Measurements from ENCODE around the gene TMEM256. TPM values are rescaled to one million over a fixed set of nuclear protein-coding genes. Genes with fewer than 3 reads are reported as not detected.

TMEM256 gene
- total RNA-seq, 1 experiment from 2014 or later, result 57.6 TPM

- Histone ChIP-seq H3K27ac (ENCODE audit: low read depth, low read length, poor library complexity, severe bottlenecking) (no peak overlapping the region), H3K36me3 (ENCODE audit: insufficient read depth, low read length, poor library complexity, severe bottlenecking) (peaks cover 3% of the 10 kb centered on the region), H3K27me3 (replicated peaks; ENCODE audit: insufficient read depth, low read depth, low read length, poor library complexity) (no peaks in the 10 kb centered on the region), H3K4me1 (ENCODE audit: insufficient read depth, low read length, poor library complexity, severe bottlenecking) (no peaks in the 10 kb centered on the region), H3K4me3 (ENCODE audit: low read depth, low read length, poor library complexity, severe bottlenecking) (no peak overlapping the region), H3K9me3 (ENCODE audit: low read depth, low read length, poor library complexity, severe bottlenecking) (no peaks in the 10 kb centered on the region)
- DNase-seq (ENCODE audit: low spot score), result no peak
- ChIA-PET POLR2A (ENCODE audit: low non-redundant PET) (no interaction called here), CTCF (no interaction called here)
- BruUV-seq (replicated peaks), result no TSS peak
- intact Hi-C loops (cut with micrococcal nuclease; ENCODE audit: unreplicated experiment), result no loop called here
- TF ChIP-seq CTCF (conservative IDR thresholded peaks at IDR 0.05; ENCODE audit: low read depth, low read length) (no peak), EZH2 (IDR thresholded peaks at IDR 0.05; ENCODE audit: borderline replicate concordance, low read depth, low read length, poor library complexity, severe bottlenecking) (no peak)
These were observed 14.7 kb upstream of the TMEM256 start for GRCh38 chr17:7418472-7419152.

GRCh38 chr17:7417056-7417655, 13.3 kb upstream of the TMEM256 start:
- ChIA-PET CTCF (interaction anchor here (0.6 kb wide), 1 partner anchor 252 kb away, joined by 3 read pairs; no protein-coding TSS in a partner anchor), POLR2A (ENCODE audit: low non-redundant PET) (no interaction called here)
- H3K9me3 ChIP-seq (ENCODE audit: low read depth, low read length, poor library complexity, severe bottlenecking), result no peaks in the 10 kb centered on the region
- intact Hi-C loops (cut with micrococcal nuclease; ENCODE audit: unreplicated experiment), result no loop called here
- H3K4me1 ChIP-seq (ENCODE audit: insufficient read depth, low read length, poor library complexity, severe bottlenecking), result no peaks in the 10 kb centered on the region
- DNase-seq (ENCODE audit: low spot score), result no peak
- H3K36me3 ChIP-seq (ENCODE audit: insufficient read depth, low read length, poor library complexity, severe bottlenecking), result peaks cover 7% of the 10 kb centered on the region
- no peak overlapping the region for H3K27ac ChIP-seq (ENCODE audit: low read depth, low read length, poor library complexity, severe bottlenecking)
- H3K27me3 ChIP-seq (replicated peaks; ENCODE audit: insufficient read depth, low read depth, low read length, poor library complexity), result no peaks in the 10 kb centered on the region
- TF ChIP-seq CTCF (conservative IDR thresholded peaks at IDR 0.05; ENCODE audit: low read depth, low read length) (no peak), EZH2 (IDR thresholded peaks at IDR 0.05; ENCODE audit: borderline replicate concordance, low read depth, low read length, poor library complexity, severe bottlenecking) (no peak)
- no TSS peak for BruUV-seq (replicated peaks)
- no peak overlapping the region for H3K4me3 ChIP-seq (ENCODE audit: low read depth, low read length, poor library complexity, severe bottlenecking)

GRCh38 chr17:7416323-7416722, 12.4 kb upstream of the TMEM256 start:
- intact Hi-C loops (cut with micrococcal nuclease; ENCODE audit: unreplicated experiment), result no loop called here
- POLR2A ChIA-PET (ENCODE audit: low non-redundant PET), result no interaction called here
- Histone ChIP-seq H3K27me3 (replicated peaks; ENCODE audit: insufficient read depth, low read depth, low read length, poor library complexity) (no peaks in the 10 kb centered on the region), H3K9me3 (ENCODE audit: low read depth, low read length, poor library complexity, severe bottlenecking) (no peaks in the 10 kb centered on the region), H3K4me3 (ENCODE audit: low read depth, low read length, poor library complexity, severe bottlenecking) (no peak overlapping the region), H3K4me1 (ENCODE audit: insufficient read depth, low read length, poor library complexity, severe bottlenecking) (no peaks in the 10 kb centered on the region), H3K27ac (ENCODE audit: low read depth, low read length, poor library complexity, severe bottlenecking) (no peak overlapping the region), H3K36me3 (ENCODE audit: insufficient read depth, low read length, poor library complexity, severe bottlenecking) (peaks cover 8% of the 10 kb centered on the region)
- TF ChIP-seq CTCF (conservative IDR thresholded peaks at IDR 0.05; ENCODE audit: low read depth, low read length) (no peak), EZH2 (IDR thresholded peaks at IDR 0.05; ENCODE audit: borderline replicate concordance, low read depth, low read length, poor library complexity, severe bottlenecking) (no peak)
- BruUV-seq (replicated peaks), result no TSS peak
- no peak for DNase-seq (ENCODE audit: low spot score)
- CTCF ChIA-PET, result interaction anchor here (0.6 kb wide), 1 partner anchor 253 kb away, joined by 3 read pairs; no protein-coding TSS in a partner anchor

Data from A673 (cell line).